ENCODE data around the gene PSORS1C1.

Gene PSORS1C1

GRCh38 chr6:31096656-31097055, 17.9 kb upstream of the PSORS1C1 start:
- no peak for DNase-seq

- no peak for DNase-seq
Observed at GRCh38 chr6:31098449-31098938, 16.1 kb upstream of the PSORS1C1 start.

GRCh38 chr6:31103136-31103535, 11.5 kb upstream of the PSORS1C1 start:
- no peak for DNase-seq

- DNase-seq, result no peak
Observed at GRCh38 chr6:31107052-31107451, 7.5 kb upstream of the PSORS1C1 start.

GRCh38 chr6:31110825-31111582, 3.6 kb upstream of the PSORS1C1 start:
- DNase-seq, result no peak

GRCh38 chr6:31111712-31112111, 2.9 kb upstream of the PSORS1C1 start:
- DNase-seq, result no peak

GRCh38 chr6:31112478-31112877, 2.1 kb upstream of the PSORS1C1 start, which contains the start of gene C6orf15:
TSS of gene C6orf15 (minus strand) at chr6:31112575. CDS start at chr6:31112555, 20 bp downstream.
- DNase-seq, result no peak

- DNase-seq, result no peak
Observed at GRCh38 chr6:31113861-31114540, 599 bp upstream of the PSORS1C1 start.

- DNase-seq, result no peak
Observed at GRCh38 chr6:31114970-31115849, 610 bp downstream of the PSORS1C1 start.

GRCh38 chr6:31115941-31116560, 1.5 kb downstream of the PSORS1C1 start:
- no peak for DNase-seq

GRCh38 chr6:31116661-31117385, 2.2 kb downstream of the PSORS1C1 start:
- DNase-seq, result no peak

GRCh38 chr6:31118178-31118577, 3.6 kb downstream of the PSORS1C1 start:
- no peak for DNase-seq

GRCh38 chr6:31120151-31120915, 5.7 kb downstream of the PSORS1C1 start, which contains the start of gene CDSN:
TSS of gene CDSN (minus strand) at chr6:31120446. CDS start at chr6:31120419, 27 bp downstream.
- DNase-seq, result no peak

- DNase-seq, result no peak
Observed at GRCh38 chr6:31121131-31121790, 6.7 kb downstream of the PSORS1C1 start.

- no peak for DNase-seq
Observed at GRCh38 chr6:31122791-31123706, 8.4 kb downstream of the PSORS1C1 start.

GRCh38 chr6:31125162-31125561, 10.6 kb downstream of the PSORS1C1 start:
- no peak for DNase-seq

GRCh38 chr6:31125586-31126363, 11.2 kb downstream of the PSORS1C1 start:
- no peak for DNase-seq

GRCh38 chr6:31126396-31127175, 12.0 kb downstream of the PSORS1C1 start:
- DNase-seq, result no peak
